Dedifferentiated amniotic fluid mesenchymal stem cell (primary cell): Measurements from ENCODE around the gene GABBR2.

Experiments
- DNase-seq: peaks from one replicate; pipeline ENCODE4 v3.0.0-alpha.2; 2016; ENCODE audit errors: extremely low spot score

GABBR2 gene

GRCh38 chr9:98323051-98323830, 385.5 kb downstream of the GABBR2 start:
- no peak for DNase-seq

- no peak for DNase-seq
Measured at GRCh38 chr9:98321269-98321668, 387.5 kb downstream of the GABBR2 start.

DNA sequence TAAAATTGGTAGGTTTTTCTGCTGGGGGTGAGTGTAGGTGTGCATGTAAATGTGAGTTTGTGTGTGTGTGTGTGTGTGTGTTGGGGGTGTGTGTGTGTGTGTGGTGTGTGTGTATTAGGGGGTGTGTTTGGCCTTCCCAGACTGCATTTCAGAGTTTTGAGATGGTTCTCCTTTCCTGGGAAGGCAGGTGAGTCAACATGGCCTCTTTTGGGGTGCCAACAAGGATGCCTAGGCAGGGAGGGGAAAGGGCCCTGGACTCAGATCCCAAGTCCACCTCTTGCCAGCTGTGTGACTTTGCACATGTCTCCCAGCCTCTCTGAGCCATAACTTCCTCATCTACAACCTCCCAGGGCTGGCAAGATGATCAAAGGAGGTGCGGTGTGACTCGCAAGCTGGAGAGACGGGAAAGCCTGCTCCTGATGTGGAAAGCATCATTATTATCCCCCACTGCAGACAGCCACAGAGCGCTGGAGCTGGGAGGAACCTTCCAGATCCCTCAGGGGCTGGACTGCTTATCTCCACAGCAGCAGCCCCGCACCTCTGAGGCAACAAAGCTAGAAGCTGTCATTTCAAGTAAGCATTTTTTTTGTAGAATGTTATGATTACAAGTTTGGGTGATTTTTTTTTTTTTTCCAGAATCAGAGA, 389.8 kb downstream of the GABBR2 start:
- no peak for DNase-seq

DNA sequence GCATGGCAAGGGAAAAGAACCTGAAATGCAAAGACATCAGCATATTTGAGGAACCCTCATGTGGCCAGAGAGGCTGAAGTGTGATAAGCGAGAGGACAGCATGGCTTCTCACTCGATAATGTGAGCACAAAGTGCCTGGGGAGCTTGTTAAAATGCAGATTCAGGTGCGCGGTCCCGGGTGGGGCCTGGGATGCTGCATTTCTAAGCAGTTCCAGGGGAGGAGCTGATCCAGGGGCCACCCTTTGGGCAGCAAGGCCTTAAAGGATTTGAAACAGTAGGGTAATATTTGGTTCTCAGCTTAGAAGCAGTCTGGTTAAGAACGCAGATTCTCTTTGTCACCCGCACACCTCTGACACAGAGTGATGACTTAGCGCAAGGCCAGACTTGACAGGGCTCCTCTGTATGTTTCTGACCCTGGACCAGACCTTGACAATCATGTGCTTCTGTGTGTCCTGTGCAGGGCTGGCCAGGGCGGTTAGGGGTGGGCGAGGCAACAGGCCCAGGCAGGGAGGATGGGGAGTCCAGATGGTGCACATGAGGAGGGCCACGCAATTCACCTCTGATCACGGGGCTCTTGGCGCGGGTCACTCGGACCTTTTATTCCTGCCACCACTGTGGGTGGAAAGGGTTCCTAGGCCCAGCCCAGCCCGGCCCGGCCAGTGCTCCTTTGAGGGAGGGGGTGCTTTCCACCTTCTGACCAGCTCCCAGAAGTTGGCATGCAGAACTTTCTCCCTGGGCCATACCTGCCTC, 390.5 kb downstream of the GABBR2 start:
- DNase-seq = no peak

GRCh38 chr9:98317134-98317857, 391.4 kb downstream of the GABBR2 start:
- no peak for DNase-seq

- no peak for DNase-seq
Measured at GRCh38 chr9:98316445-98317133, 392.1 kb downstream of the GABBR2 start.

GRCh38 chr9:98315551-98316060, 393.1 kb downstream of the GABBR2 start:
- peak; percentile 65 for DNase-seq

- no peak for DNase-seq
Measured at GRCh38 chr9:98315067-98315453, 393.7 kb downstream of the GABBR2 start.

- DNase-seq = no peak
Measured at GRCh38 chr9:98314381-98315066, 394.2 kb downstream of the GABBR2 start.

GRCh38 chr9:98312365-98312764, 396.4 kb downstream of the GABBR2 start:
- no peak for DNase-seq

DNA sequence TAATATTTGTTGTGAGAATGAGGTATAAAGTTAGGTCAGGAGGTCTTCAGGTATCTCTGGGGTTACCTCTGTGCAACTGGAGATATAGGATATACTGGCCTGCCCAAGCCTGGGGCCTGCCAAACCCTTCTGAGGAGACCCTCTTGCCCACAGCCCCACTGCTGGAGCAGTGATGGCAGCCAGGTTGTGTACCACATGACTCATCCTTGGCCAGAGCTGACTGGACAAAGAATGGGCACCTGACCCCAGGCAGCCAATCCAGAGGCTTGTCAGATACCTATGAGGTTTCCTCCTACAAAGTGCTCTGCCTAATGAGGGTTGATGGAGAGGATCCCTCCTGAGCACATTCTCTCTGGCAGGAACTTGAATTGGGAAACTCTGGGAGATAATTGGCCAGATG, 397.2 kb downstream of the GABBR2 start:
- DNase-seq = no peak

DNA sequence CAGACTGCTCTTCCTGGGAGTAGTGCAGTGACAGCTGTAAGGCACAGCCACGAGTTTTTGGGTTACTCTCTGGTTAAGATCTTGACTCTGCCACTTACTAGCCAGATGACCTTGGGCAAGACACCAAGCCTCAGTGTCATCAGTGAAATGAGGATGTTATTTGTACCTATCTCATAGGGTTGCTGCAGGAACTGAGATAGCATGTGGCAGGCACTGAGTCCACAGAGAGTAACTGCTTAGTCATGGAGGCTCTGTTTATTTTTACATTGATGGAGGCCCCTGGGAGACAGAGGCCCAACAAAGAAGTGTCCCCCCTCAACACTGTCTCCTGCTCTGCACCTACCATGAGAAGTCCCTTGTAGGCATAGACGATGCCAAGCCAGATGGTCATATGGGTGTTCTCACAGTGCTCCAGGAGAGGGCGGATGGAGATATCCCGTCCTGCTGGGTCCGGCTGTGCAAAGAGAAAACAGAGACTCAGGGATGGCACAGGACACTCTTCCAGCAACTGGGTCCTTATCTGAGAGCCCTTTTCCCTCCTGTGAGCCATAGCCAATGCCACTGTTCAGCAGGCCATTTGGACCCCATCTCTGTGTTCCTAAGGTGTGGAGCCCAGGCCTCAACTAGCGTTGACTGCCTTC, 397.9 kb downstream of the GABBR2 start:
- DNase-seq = no peak

- no peak for DNase-seq
Measured at GRCh38 chr9:98306384-98307145, 402.2 kb downstream of the GABBR2 start.

DNA sequence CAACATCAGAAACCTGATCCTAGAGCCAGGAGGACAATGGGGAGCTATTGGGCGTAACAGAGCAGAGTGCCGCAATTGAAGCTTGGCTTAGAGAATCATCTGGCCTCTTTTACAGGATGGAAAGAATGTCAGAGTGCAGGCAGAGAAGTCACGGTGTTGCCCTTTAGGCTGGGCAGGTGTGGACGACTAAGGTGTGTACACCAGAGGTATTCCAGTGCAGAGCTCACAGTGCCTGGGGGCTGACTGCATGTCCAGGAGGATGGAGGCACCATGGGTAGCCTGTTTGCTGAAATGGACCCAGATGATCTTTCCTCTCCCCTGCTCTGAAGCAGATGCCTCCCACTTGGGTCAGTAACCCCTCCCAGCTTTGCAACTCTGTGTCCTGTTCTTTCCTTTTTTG, 404.4 kb downstream of the GABBR2 start:
- no peak for DNase-seq

DNA sequence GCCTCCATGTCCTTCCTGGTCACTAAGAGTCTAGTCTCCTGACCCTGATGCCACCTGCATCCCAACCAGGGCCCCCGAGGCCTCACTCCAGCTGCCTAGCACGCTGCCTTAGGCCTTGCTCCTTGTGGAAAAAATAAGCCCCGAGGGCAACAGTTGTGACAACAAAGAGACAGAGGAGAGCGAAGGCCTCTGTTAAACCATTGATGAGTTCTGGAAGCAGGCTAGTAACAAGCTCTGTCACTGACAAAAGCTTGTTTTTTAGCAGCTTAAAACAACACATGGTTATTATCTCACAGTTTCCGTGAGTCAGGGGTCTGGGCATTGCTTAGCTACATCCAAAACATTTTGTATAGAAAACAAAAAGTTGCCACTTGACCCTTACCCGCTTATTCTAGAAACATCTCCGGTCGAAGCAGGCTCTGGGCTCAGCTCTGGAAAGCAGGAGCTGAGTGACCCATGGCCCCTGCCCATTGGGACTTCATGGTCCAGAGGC, 405.1 kb downstream of the GABBR2 start:
- no peak for DNase-seq

DNA sequence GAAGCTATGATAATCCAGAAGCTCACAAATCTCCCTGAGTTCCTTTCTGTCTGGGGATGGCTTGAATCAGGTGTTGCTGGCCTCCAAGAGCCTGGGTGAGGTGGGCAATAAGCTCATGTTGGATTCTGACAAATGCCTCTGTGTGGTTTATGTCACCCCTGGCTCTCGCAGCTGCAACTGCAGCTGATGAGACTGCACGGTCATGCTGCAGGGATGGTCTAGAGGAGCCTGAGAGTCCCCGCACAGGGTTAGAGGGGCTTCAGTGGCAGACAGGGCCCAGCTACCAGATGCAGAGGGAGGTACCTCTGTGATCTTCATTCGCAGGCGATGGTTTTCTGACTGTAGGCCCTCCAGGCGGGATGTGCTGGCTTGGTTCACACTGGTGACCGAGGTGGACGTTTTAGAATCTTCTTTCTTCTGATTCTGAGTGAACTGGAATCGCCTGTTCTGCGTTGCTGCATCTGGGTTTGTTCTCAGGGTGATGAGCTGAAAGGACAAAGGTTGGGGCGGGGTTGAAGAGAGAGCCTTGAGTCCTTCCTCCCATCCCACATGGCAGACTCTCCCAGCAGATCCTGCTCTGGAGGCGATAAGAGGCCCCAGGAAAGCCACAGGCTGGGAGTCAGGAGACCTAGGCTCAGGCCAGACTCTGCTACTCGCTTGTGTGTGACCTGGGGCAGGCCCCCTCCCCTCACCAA, 405.6 kb downstream of the GABBR2 start:
- no peak for DNase-seq

- no peak for DNase-seq
Measured at GRCh38 chr9:98302150-98302549, 406.6 kb downstream of the GABBR2 start.

DNA sequence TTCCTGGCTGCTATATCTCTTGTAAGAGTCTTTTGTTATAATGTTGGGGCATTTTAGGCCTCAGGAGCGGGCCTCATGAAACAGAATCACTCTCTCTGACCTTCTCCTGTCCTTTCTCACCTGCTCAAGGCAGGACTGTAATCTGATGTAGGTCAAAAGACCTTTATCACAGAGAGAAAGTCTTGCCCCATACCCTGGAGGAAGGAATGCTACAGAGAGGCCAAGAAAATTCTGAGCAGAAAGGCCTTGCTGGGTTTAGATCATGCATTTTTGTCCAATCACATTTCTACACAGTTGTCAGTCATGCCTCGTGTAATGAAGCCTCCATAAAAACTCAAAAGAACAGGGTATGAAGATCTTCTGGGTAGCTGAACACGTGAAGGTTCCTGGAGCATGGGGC, 408.1 kb downstream of the GABBR2 start:
- no peak for DNase-seq

DNA sequence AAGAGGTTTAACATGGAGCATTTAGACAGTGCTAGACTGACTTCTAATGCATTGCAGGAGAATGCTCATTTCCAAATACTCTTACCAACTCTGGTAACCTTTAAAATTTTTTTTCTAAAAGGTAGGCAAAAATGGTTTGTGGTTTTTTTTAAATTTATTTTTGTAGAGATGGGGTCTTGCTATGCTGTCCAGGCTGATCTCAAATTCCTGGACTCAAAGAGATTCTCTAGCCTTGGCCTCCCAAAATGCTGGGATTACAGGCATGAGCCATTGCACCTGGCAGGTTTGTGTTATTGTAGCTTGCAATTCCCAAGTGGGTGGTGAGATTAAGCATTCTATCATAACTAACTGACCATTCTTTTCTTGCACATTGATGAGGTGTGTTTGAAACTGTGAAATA, 410.3 kb downstream of the GABBR2 start:
- no peak for DNase-seq
